ENCODE measurements around the gene CD300E.

GRCh38 chr17:74633326-74633725 lies 9.8 kb upstream of the CD300E start:
- TF ChIP-seq CTCF (IDR thresholded peaks at IDR 0.05; ENCODE audit: low read depth, low read length) (no peak), EZH2phosphoT487 (IDR thresholded peaks at IDR 0.05; ENCODE audit: low read depth) (no peak)

Data from OCI-LY3 (cell line).